NCI-H510A treated with DMSO at 0.1 percent for 48 hours (cell line): ENCODE measurements around the gene LSM14B.

Experiments
- DNase-seq: peaks from one replicate; lab custom pipeline; 2025; lab: John Stamatoyannopoulos, UW

The LSM14B gene

GRCh38 chr20:62163485-62163865 is 41.2 kb downstream of the LSM14B start:
- no peak for DNase-seq

DNA sequence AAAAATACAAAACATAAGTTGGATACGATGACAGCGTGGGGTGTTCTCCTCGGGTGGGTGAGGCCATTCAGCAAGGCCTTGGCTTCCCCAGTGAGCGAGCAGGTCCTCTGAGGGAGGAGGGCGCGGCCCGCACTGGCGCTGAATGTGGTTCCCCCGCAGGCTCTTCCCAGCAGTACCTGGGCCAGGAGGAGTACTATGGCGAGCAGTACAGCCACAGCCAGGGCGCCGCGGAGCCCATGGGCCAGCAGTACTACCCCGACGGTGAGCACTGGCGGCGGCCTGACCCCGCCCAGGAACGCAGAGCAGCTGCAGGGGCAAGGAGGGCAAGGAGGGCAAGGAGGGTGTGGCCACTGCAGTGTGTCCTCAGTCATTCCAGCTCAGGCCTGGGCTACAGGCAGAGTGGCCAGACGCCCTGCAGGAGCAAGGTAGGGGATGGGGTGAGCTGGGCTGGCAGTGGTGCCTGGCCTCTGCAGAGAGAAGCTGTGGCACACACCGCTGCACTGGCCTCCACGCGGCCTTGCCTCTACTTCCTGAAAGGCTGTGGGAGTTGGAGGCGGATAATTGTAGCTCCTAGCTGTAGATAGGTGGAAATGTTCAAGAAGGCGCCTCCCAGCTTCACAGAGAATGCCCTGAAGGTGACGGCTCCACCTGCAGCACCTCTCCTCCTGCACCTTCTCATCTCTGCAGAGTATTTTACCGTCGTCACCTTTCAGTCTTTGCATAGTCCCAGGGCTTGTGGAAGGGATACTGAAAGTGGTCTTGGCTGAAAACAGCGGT is 41.9 kb downstream of the LSM14B start:
- no peak for DNase-seq

DNA sequence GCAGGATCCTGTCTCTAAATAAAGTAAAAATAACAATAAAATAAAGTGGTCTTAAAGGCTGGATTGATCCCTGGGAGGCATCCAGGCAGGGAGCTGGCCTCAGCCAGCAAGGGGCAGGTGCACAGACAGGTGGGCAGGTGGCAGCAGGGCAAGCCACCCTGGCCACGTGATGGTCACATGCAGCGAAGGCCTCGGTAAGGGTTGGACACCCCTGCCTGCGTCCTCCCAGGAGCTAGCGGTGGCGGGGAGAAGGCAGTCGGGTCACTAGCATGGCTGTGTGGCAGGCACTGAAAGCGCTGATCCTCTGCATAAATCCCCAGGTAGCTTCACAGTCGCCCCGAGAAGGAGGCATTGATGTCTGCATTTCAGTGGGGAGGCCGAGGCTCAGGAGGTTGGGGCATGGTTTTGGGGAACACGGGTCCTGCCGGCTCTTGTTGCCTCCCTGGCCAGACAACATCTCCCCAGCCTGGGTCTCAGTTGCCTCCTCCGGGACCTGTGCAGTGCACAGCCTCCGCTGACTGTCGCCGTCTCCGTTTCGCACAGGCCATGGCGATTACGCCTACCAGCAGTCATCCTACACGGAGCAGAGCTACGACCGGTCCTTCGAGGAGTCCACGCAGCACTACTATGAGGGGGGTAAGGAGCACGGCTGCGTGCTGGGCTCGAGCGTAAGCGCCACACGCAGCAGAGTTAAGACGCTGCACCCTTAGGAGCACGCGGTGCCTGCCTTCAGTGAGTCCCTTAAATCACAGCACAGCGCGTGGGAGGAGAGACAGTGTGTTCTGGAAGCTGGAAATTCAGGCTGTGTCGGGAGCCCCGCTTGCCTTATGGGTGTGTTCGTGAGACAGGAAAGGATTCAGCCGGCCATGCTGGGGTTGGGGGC is 42.8 kb downstream of the LSM14B start:
- no peak for DNase-seq

DNA sequence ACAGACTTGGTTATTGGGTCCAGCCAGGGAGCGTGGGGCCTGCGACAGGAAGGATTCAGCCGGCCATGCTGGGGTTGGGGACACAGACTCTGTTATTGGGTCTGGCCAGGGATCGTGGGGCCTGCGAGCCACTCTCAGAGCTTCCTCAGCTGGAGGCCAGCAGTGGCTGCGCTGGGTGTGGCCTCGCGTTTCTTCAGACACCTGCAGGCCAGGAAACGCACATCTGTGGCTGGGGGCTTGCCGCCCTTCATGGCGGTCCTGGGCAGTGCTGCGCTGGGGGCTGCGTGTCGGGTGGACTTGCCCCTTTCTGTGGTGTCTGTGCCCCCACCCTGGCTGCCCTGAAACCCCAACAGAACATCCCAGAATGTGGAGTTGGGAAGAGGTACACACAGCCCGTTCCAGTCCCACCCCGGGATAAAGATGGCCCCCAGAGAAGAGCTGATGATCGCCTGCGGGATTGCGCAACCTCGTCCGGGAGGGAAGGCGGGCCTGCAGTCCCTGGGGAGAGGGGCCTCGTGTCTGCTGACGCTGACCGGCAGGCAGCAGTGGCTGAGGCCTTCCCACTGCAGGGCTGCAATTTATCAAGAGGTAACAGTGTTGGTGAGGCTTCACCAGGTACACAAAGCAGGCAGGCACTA is 43.6 kb downstream of the LSM14B start:
- DNase-seq = no peak

GRCh38 chr20:62167474-62167873 is 45.2 kb downstream of the LSM14B start:
- no peak for DNase-seq

GRCh38 chr20:62168061-62168460 is 45.8 kb downstream of the LSM14B start:
- DNase-seq = no peak

DNA sequence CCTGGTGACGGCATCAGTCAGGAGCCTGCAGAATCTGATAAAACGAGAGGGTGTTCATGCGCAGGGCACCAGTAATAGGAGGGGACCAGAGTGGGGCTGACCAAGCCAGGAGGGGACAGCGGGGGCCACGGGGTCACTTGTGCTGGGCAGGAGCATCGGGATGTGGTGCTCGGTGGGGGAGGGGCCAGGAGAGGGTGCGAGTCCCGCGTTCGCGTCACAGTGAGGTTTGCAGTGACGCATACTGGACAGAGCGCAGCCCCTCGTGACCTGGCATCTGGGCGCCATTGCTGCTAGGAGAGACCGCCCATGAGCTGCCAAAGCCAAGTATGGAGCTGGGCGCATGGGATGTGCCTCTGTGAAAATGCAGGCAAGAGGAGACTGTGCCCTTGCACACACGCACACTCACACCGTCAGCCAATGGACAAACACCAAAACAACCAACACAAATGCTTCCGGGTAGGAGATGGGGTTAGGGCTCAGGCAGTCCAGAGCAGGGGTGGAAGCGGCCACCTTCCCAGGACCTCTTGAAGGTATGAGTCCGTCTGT is 46.7 kb downstream of the LSM14B start:
- DNase-seq = no peak

GRCh38 chr20:62170536-62170935 is 48.3 kb downstream of the LSM14B start:
- no peak for DNase-seq

- DNase-seq = no peak
Measured at GRCh38 chr20:62171245-62171644, 49.0 kb downstream of the LSM14B start.

GRCh38 chr20:62172666-62173065 is 50.4 kb downstream of the LSM14B start:
- no peak for DNase-seq

DNA sequence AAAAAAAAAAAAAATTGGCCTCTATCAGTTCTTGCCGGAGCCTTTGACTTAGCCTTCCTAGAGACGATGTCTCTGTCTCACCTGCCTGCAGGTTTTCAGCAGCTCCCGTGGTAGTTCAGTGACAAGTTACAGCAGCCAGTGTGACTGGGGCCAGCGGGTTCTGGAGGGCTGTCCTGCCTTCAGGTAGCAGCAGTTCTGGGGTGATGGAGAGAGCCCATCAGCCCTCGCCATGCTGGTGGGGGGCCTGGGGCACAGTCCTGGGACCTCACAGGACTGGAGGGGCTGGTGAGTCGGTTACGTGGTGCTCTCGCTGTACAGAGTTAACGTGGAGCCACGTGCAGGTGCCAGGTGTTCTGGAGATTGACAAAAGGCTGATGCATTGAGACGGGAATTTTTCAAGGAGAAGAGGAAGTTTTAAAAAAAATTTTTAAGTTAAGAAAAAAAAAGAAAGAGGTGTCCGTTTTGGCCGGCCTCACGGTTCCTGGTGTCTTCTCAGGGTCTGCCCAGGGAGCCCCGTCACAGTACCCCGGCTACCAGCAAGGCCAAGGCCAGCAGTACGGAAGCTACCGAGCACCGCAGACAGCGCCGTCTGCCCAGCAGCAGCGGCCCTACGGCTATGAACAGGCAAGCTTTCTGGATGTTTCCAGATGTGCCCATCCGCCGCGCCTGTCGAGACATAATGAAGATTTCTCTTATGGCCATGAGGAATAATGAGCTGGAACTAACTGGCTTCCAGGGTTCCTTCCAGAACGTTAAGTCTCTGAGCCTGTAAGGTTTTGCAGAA is 51.9 kb downstream of the LSM14B start:
- no peak for DNase-seq

- no peak for DNase-seq
Measured at GRCh38 chr20:62174870-62175624, 52.8 kb downstream of the LSM14B start.

DNA sequence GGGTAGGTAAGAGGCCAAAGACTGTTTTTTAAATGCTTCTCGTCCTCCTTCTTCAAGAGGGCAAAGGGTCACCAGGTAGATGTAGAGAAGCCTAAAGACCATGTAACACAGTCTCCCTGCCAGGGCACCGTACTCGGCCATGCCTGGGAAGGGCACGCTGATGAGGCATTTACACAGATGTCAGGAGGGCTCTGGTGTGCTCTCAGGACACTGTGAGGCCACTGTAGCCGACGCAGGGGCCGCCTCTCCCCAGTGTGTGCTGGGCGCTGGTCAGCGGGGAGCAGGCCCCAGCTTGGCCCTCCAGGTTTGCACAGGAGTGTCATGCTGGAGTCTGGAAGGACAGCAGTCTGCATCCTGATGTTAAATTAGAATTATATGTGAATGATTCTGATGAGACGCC is 53.4 kb downstream of the LSM14B start:
- DNase-seq = no peak

DNA sequence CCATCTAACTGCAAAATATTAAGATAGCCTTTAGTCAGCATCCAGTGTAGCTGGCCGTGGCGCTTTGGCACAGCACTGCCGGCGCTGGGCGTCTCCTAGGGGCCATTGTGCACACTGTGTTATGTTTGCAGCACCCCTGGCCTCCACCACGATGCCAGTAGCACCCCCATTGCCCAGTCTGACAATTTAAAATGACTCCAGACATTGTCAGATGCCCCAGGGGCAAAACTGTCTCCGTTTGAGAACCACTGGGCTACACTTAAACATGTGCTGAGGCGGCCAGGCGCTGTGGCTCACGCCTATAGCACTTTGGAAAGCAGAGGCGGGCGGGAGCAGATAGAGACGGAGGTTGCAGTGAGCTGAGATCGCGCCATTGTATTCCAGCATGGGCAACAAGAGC is 54.6 kb downstream of the LSM14B start:
- DNase-seq = no peak

- DNase-seq = no peak
Measured at GRCh38 chr20:62177307-62177706, 55.0 kb downstream of the LSM14B start.

DNA sequence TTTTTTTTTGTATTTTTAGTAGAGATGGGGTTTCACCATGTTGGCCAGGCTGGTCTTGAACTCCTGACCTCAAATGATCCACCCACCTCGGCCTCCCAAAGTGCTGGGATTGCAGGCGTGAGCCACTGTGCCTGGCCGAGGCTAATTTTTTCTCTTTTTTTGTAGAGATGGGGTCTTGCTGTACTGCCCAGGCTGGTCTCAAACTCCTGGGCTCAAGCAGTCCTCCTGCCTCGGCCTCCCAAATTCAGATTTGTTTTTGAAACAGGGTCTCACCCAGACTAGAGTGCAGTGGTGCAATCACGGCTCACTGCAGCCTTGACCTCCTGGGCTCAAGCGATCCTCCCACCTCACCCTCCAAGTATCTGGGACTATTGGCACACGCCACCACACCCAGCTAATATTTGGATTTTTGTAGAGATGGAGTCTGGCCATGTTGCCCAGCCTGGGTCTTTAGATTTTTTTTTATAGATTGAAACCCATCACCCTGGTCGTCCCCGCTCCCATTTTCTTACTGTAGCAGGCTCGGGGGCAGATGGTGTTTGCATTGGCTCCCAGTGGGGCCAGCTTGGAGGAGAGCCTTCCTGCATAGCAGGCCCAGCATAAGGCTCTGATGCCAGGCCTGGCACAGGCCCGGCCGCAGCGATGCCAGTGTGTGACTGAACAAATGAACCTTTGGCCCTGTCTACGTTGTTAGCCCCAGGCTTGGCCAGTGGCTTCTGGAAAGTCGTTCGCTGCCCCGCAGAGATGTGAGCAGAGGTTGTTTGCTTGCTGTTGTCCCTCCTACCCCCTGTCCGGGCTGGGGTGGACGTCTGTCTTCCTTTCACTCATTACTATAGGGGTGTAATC is 56.3 kb downstream of the LSM14B start:
- no peak for DNase-seq

- DNase-seq = no peak
Measured at GRCh38 chr20:62179162-62179504, 56.9 kb downstream of the LSM14B start.

GRCh38 chr20:62181808-62182207 is 59.5 kb downstream of the LSM14B start:
- no peak for DNase-seq

DNA sequence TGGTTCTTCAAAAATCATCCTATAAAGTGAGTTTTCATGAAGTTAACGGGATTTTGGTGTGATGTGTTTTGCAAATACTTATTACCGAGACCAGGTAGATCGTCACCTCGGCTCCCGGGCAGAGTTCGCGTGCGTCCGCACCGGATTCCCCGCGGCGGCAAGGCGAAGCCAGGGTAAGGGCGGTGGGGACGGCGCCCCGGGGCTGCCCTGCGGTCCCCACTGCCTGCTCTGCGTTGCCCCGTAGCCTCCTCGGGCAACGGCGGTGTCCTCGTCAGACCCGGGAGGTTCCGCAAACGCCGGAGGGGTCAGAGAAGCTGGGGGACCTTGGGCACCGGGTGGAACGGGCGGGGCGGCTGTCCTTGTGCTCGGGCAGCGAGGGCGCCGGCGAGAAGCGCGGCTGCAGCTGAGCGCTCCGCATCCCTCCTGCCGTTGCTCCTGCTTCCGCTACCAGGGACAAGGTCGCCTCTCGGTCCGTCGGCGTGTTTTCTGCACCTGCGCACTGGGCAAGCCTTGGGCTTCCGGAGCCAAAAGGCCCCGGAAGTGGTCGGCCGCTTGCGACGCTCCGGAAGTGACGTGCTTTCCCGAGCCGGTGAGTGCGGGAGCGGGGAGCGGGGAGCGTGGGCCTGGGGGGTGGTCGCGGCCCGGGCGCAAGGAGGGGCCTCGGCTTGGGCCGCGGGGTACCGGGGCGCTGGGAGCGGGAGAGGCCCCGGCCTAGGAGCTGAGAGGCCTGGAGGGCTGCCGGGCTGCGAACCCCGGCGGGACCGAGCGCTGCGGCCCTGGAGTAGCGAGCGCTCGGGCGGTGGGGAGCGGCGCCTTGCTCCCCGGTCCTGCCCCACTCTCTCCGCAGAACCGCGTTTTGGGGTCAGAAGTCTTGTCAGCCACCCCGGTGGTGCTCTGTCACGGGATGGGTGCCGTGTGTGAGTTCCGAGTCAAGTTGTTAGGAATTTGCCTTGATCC is 60.5 kb downstream of the LSM14B start, which contains the start of gene MTG2:
MTG2 (plus strand) TSS at position 560 of the 957 bp plus-strand sequence. CDS start 10,393 bp downstream, outside the sequence.
- DNase-seq = peak; percentile 91
